GM23248 (cell line): ENCODE data around the gene NPHP4.

Experiments used
- EZH2 ChIP-seq: fragments of 200-600 bp; sonication (generic); IDR thresholded peaks from 2 replicates; pipeline ENCODE4 v1.6.1; 2018; ENCODE audit warnings: antibody characterized with exemption, mild to moderate bottlenecking; ENCODE audit not compliant: insufficient read depth, poor library complexity, severe bottlenecking
- EZH2phosphoT487 ChIP-seq: fragments of 200-600 bp; sonication (generic); IDR thresholded peaks from 2 replicates; pipeline ENCODE4 v1.6.1; 2018; ENCODE audit warnings: antibody characterized with exemption, moderate library complexity, mild to moderate bottlenecking, low read depth; ENCODE audit not compliant: insufficient read depth

DNA sequence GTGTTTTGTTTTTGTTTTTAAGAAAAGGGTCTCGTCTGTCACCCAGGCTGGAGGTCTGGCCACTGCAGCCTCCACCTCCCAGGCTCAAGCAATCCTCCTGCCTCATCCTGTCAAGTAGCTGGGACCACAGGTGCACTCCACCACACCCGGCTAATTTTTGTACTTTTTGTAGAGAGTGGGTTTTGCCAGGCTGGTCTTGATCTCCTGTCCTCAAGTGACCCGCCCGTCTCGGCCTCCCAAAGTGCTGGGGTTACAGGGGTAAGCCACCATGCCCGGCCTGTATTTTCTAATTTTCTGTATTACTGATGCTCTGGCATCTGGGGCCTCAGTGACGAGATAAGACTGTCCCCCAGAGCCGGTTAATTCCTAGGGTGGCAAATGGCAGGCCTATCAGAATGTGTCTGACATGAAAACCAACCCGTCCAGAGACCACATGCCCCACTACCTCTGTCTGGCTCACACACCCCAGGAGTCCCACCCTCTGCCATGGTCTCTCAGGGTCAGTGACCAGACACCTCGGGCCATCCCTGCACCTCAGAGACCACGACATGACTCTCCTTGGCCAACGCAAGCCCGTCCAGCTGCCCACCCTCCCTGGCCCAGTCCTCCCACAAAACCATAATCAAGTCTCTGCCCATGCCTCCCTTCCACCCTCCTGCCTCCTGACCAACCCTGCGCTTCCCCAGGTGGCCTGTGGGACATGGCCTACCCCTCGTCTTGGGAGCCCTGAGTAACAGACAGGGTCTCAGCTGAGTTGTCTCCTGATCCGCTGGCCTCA lies 12.5 kb downstream of the NPHP4 start:
- no peak for TF ChIP-seq EZH2
- TF ChIP-seq EZH2phosphoT487 = no peak
